Uterus (tissue), 4 donors: ENCODE data around the gene RALGPS2. TPM values are rescaled to one million over a fixed set of nuclear protein-coding genes. Genes with fewer than 3 reads are reported as not detected.
A peak's percentile ranks its signal among the peaks of the same experiment; 100 is the strongest.
"Not testable (repeated sequence)": the region's sequence is repeated elsewhere in the genome, so short reads cannot be mapped to it uniquely, and the experiment has no call there.

Experiments used
- DNase-seq, 2 donors: peaks; one replicate each; pipeline ENCODE4 v3.0.0-alpha.2; 2019 to 2020
- H3K27ac ChIP-seq, 2 donors: fragments of 200-600 bp; sonication (generic); 1 replicate in 1 of 2; 2 replicates in 1 of 2; pipeline ENCODE4 v1.5.1; 2016 to 2018
- H3K27me3 ChIP-seq, 2 donors: fragments of 200-600 bp; sonication (generic); one replicate each; pipeline ENCODE4 v1.5.1; 2018 to 2019; ENCODE audit warnings: control low read depth in 1 of 2
- H3K36me3 ChIP-seq, 2 donors: fragments of 200-600 bp; sonication (generic); one replicate each; pipeline ENCODE4 v1.5.1; 2019; ENCODE audit warnings: control low read depth in 1 of 2
- H3K4me1 ChIP-seq, 2 donors: fragments of 200-600 bp; sonication (generic); one replicate each; pipeline ENCODE4 v1.5.1; 2018 to 2019; ENCODE audit warnings: control low read depth in 1 of 2
- H3K4me3 ChIP-seq, 2 donors: fragments of 200-600 bp; sonication (generic); 1 replicate in 1 of 2; 2 replicates in 1 of 2; pipeline ENCODE4 v1.5.1; 2018 to 2019; ENCODE audit warnings: mild to moderate bottlenecking in 1 of 2
- H3K9me3 ChIP-seq, 2 donors: fragments of 200-600 bp; sonication (generic); one replicate each; pipeline ENCODE4 v1.5.1; 2019; ENCODE audit warnings: control low read depth in 1 of 2
- POLR2A ChIP-seq, 2 donors: fragments of 450-650 bp; IDR thresholded peaks; one replicate each; pipeline ENCODE4 v1.6.1; 2016; ENCODE audit warnings: antibody characterized with exemption in 2 of 2, mild to moderate bottlenecking in 1 of 2, moderate library complexity in 1 of 2
- intact Hi-C: fragments of 100-400 bp; cut with DNase I; formaldehyde crosslinking; loops from one replicate; pipeline ENCODE4 v1.15.1; 2023; ENCODE audit warnings: low total_unique reads
- total RNA-seq, 4 donors: library from RNA; depleted of rRNA in 3 of 4; stranded (reverse); fragments of >200 nt in 3 of 4; gene quantifications; one replicate each; pipeline versions ENCODE4 v1.1.0 to v1.2.4, GENCODE V29; 2014 to 2023
- TF ChIP-seq, protein P1 (sequence below), 4 experiments: fragments of 200-600 bp in 2 of 4; fragments of 450-650 bp in 2 of 4; sonication (generic) in 2 of 4; IDR thresholded peaks; one replicate each; pipeline ENCODE4 v1.5.1; 2016 to 2019; ENCODE audit warnings: antibody characterized with exemption in 4 of 4, mild to moderate bottlenecking in 2 of 4, moderate library complexity in 1 of 4
- donor health status: DM: yes; HTN: yes; CAD: no.

The RALGPS2 gene
- total RNA-seq, 4 donors from 2014 or later: 4.9 to 109 (median 24.7) TPM

DNA sequence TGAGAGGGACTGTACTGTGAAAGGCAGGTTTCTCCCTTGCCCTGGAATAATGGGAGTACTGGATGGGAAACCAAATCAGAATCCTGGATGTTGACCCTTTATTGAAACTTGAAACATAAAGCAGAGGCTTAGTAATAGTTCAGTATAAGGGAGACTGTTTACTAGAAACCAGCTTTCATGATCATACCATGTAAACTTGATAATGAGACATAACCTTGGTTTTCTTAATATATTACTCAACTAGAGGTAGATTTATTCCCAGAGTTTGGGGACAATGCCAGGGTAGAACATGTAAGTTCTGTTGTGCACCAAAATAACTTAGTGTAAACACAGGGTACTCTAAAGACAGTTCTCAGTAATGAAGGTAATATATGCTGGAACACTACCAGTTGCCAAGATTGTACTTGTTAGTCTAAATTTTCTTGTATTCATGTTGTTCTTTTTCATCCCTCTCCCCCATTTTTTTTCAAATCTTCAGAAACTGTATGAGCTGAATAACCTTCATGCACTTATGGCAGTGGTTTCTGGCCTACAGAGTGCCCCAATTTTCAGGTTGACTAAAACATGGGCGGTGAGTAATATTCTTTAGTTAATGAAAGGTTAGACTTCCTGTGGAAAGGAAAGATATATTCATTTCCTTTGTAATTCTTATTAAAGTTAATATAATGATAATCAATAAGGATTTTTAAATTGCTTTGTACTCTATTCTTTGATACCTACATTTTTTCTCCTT is 96.3 kb downstream of the RALGPS2 start:
- intact Hi-C loops: no loop called here
- no peaks in the 10 kb centered on the region for H3K36me3 ChIP-seq
- no peaks in the 10 kb centered on the region for H3K27me3 ChIP-seq
- TF ChIP-seq, protein P1, sequence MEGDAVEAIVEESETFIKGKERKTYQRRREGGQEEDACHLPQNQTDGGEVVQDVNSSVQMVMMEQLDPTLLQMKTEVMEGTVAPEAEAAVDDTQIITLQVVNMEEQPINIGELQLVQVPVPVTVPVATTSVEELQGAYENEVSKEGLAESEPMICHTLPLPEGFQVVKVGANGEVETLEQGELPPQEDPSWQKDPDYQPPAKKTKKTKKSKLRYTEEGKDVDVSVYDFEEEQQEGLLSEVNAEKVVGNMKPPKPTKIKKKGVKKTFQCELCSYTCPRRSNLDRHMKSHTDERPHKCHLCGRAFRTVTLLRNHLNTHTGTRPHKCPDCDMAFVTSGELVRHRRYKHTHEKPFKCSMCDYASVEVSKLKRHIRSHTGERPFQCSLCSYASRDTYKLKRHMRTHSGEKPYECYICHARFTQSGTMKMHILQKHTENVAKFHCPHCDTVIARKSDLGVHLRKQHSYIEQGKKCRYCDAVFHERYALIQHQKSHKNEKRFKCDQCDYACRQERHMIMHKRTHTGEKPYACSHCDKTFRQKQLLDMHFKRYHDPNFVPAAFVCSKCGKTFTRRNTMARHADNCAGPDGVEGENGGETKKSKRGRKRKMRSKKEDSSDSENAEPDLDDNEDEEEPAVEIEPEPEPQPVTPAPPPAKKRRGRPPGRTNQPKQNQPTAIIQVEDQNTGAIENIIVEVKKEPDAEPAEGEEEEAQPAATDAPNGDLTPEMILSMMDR (IDR thresholded peaks at IDR 0.05): no peak
- TF ChIP-seq POLR2A (IDR thresholded peaks at IDR 0.05): no peak
- no peak overlapping the region for H3K4me3 ChIP-seq
- H3K4me1 ChIP-seq: no peaks in the 10 kb centered on the region
- no peak overlapping the region for H3K27ac ChIP-seq
- no peaks in the 10 kb centered on the region for H3K9me3 ChIP-seq
- DNase-seq: no peak

DNA sequence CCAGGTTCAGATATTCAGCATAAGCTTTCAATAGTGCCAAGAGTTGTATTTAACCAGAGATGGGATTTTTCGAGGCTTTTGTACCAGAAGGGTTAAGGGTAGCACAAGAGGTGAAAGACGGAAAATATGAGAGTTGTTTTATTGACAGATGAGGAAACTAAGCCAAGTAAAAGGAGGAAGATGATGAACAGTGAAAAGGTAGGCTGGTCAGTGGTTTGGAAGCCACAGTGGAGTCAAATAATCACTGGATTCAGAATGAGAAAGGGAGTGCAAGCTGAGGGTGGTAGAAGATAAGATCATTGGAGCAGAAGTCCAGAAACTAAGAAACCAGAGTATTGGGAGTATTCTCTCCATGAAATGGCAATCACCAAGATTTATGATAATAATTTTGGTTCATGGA is 100.1 kb downstream of the RALGPS2 start:
- H3K4me3 ChIP-seq: no peak overlapping the region
- TF ChIP-seq POLR2A (IDR thresholded peaks at IDR 0.05): no peak
- TF ChIP-seq, protein P1 (IDR thresholded peaks at IDR 0.05): no peak
- H3K9me3 ChIP-seq: no peaks in the 10 kb centered on the region
- intact Hi-C loops: no loop called here
- no peak for DNase-seq
- no peaks in the 10 kb centered on the region for H3K4me1 ChIP-seq
- no peak overlapping the region for H3K27ac ChIP-seq
- no peaks in the 10 kb centered on the region for H3K27me3 ChIP-seq
- H3K36me3 ChIP-seq: no peaks in the 10 kb centered on the region

DNA sequence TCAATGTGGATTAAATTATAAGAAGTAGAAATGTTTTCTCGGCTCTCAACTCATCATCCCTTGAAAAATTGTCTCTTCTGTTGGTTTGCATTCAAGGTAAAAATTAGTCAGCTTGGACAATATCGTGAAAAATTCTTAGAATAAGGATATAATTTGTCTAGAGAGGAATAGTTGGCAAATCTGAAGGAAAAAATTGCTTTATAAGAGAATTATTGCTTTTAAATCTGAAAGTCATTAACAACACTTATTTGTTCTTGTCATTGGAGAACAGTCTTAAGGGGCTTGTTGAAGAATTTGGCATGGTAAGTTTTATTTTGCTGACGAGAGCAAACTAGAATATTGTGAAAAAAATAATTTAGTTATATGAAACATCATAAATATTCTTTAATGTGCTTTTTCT is 119.4 kb downstream of the RALGPS2 start:
- Histone ChIP-seq H3K4me3 (no peak overlapping the region), H3K27me3 (no peaks in the 10 kb centered on the region), H3K4me1 (peaks cover 0 to 4% of the 10 kb centered on the region in 2 donors), H3K36me3 (no peaks in the 10 kb centered on the region), H3K27ac (no peak overlapping the region), H3K9me3 (no peaks in the 10 kb centered on the region)
- TF ChIP-seq, protein P1 (IDR thresholded peaks at IDR 0.05): no peak
- TF ChIP-seq POLR2A (IDR thresholded peaks at IDR 0.05): no peak
- no peak for DNase-seq
- intact Hi-C loops: no loop called here

GRCh38 chr1:178846306-178846705 is 121.3 kb downstream of the RALGPS2 start:
- Histone ChIP-seq H3K9me3 (no peaks in the 10 kb centered on the region), H3K36me3 (no peaks in the 10 kb centered on the region), H3K27ac (peak overlapping the region in 1 of 2 donors; percentile 12), H3K4me1 (peaks cover 0 to 4% of the 10 kb centered on the region in 2 donors), H3K4me3 (no peak overlapping the region), H3K27me3 (no peaks in the 10 kb centered on the region)
- intact Hi-C loops: no loop called here
- TF ChIP-seq, protein P1 (IDR thresholded peaks at IDR 0.05): no peak
- no peak for TF ChIP-seq POLR2A (IDR thresholded peaks at IDR 0.05)
- no peak for DNase-seq

DNA sequence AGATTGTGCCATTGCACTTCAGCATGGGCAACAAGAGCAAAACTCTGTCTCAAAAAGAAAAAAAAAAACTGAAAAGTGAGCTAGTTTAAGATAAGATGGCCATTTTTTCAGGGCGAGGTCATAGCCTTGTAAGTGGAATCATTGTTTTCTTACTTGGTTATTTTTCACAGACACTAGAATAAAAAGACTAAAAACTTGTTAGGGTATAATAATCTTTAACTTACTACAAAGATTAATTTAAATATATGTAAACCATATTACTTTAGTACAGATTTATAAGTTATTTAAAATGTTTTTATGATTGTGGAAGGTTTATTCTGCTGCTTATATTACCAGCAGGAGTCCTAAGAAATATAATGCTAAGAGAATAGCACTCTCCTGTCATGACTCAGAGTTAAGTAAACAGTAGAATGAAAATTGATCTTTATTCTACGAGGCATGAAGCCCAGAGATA is 122.4 kb downstream of the RALGPS2 start:
- DNase-seq: no peak
- no peaks in the 10 kb centered on the region for H3K36me3 ChIP-seq
- H3K27me3 ChIP-seq: no peaks in the 10 kb centered on the region
- TF ChIP-seq POLR2A (IDR thresholded peaks at IDR 0.05): no peak
- TF ChIP-seq, protein P1 (IDR thresholded peaks at IDR 0.05): no peak
- no peak overlapping the region for H3K4me3 ChIP-seq
- peaks cover 0 to 4% of the 10 kb centered on the region in 2 donors for H3K4me1 ChIP-seq
- peak overlapping the region in 1 of 2 donors; percentile 33 for H3K27ac ChIP-seq
- no peaks in the 10 kb centered on the region for H3K9me3 ChIP-seq
- intact Hi-C loops: no loop called here

DNA sequence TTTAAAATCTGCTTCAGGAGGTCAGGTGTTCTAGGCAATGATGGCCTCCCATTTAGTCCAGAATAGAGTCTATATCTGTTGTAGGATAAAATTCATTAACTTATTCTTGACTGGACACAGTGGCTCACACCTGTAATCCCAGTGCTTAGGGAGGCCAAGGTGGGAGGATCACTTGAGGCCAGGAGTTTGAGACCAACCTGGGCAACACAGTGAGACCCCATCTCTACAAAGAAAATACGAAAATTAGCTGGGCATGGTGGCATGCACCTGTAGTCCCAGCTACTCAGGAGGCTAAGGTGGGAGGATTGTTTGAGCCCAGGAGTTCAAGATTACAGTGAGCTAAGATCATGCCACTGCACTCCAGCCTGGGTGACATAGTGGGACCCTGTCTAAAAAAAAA is 122.9 kb downstream of the RALGPS2 start:
- H3K4me1 ChIP-seq, DNase-seq, intact Hi-C loops, H3K9me3 ChIP-seq, H3K27me3 ChIP-seq, H3K36me3 ChIP-seq, H3K4me3 ChIP-seq: not testable (repeated sequence)
- H3K27ac ChIP-seq: peak overlapping the region in 1 of 2 donors; percentile 33
